ENCODE data around the gene KIRREL1.

Gene KIRREL1

GRCh38 chr1:158045639-158046038 lies 52.2 kb downstream of the KIRREL1 start:
- Histone ChIP-seq H3F3A (ENCODE audit: insufficient read depth, low read length) (no peaks in the 10 kb centered on the region), H3K9ac (ENCODE audit: low read length) (no peak overlapping the region), H2AFZ (ENCODE audit: low read length) (no peak overlapping the region), H3K27me3 (ENCODE audit: insufficient read depth, low read length) (0 out of 2 replicates have a peak, but pooled peaks cover 3% of the 10 kb centered on the region), H3K4me1 (ENCODE audit: insufficient read depth, low read length, severe bottlenecking) (no peaks in the 10 kb centered on the region), H3K79me2 (ENCODE audit: insufficient read depth, low read length) (no peaks in the 10 kb centered on the region), H3K4me3 (ENCODE audit: low read depth, low read length, poor library complexity, severe bottlenecking) (no peak overlapping the region), H3K4me2 (ENCODE audit: low read length) (no peak overlapping the region), H3K36me3 (ENCODE audit: insufficient read depth, low read length) (no peaks in the 10 kb centered on the region), H3K9me2 (ENCODE audit: low read depth, low read length) (no peaks in the 10 kb centered on the region), H3K27ac (ENCODE audit: low read depth, low read length, poor library complexity, severe bottlenecking) (no peak overlapping the region), H3K9me3 (ENCODE audit: low read length) (no peaks in the 10 kb centered on the region), H4K20me1 (ENCODE audit: insufficient read depth, low read length) (no peaks in the 10 kb centered on the region)
- no peak for TF ChIP-seq CTCF (IDR thresholded peaks at IDR 0.05; ENCODE audit: low read length)
- no peak for TF ChIP-seq EZH2 (IDR thresholded peaks at IDR 0.05; ENCODE audit: borderline replicate concordance, low read length)

GRCh38 chr1:158046715-158047510 lies 53.5 kb downstream of the KIRREL1 start:
- H4K20me1 ChIP-seq (ENCODE audit: insufficient read depth, low read length), result no peaks in the 10 kb centered on the region

GRCh38 chr1:158048371-158049067 lies 55.1 kb downstream of the KIRREL1 start:
- Histone ChIP-seq H3K4me3 (ENCODE audit: low read depth, low read length, poor library complexity, severe bottlenecking) (no peak overlapping the region), H3F3A (ENCODE audit: insufficient read depth, low read length) (no peaks in the 10 kb centered on the region)
- TF ChIP-seq CTCF (IDR thresholded peaks at IDR 0.05; ENCODE audit: low read length), result no peak
- no peak for TF ChIP-seq EZH2 (IDR thresholded peaks at IDR 0.05; ENCODE audit: borderline replicate concordance, low read length)

More at GRCh38 chr1:158046715-158047510, 53.5 kb downstream of the KIRREL1 start:
- TF ChIP-seq EZH2 (IDR thresholded peaks at IDR 0.05; ENCODE audit: borderline replicate concordance, low read length) (no peak), CTCF (IDR thresholded peaks at IDR 0.05; ENCODE audit: low read length) (no peak)
- Histone ChIP-seq H3K4me1 (ENCODE audit: insufficient read depth, low read length, severe bottlenecking) (no peaks in the 10 kb centered on the region), H3K27me3 (ENCODE audit: insufficient read depth, low read length) (0 out of 2 replicates have a peak, but pooled peaks cover 3% of the 10 kb centered on the region), H3K4me3 (ENCODE audit: low read depth, low read length, poor library complexity, severe bottlenecking) (no peak overlapping the region), H3K9ac (ENCODE audit: low read length) (no peak overlapping the region), H3K36me3 (ENCODE audit: insufficient read depth, low read length) (no peaks in the 10 kb centered on the region), H3K9me2 (ENCODE audit: low read depth, low read length) (no peaks in the 10 kb centered on the region), H3K27ac (ENCODE audit: low read depth, low read length, poor library complexity, severe bottlenecking) (no peak overlapping the region), H3K79me2 (ENCODE audit: insufficient read depth, low read length) (no peaks in the 10 kb centered on the region), H3K4me2 (ENCODE audit: low read length) (no peak overlapping the region), H3F3A (ENCODE audit: insufficient read depth, low read length) (no peaks in the 10 kb centered on the region), H3K9me3 (ENCODE audit: low read length) (no peaks in the 10 kb centered on the region), H2AFZ (ENCODE audit: low read length) (no peak overlapping the region)

More at GRCh38 chr1:158048371-158049067, 55.1 kb downstream of the KIRREL1 start:
- H4K20me1 ChIP-seq (ENCODE audit: insufficient read depth, low read length), result no peaks in the 10 kb centered on the region
- 0 out of 2 replicates have a peak, but pooled peaks cover 3% of the 10 kb centered on the region for H3K27me3 ChIP-seq (ENCODE audit: insufficient read depth, low read length)
- no peaks in the 10 kb centered on the region for H3K9me2 ChIP-seq (ENCODE audit: low read depth, low read length)
- no peaks in the 10 kb centered on the region for H3K79me2 ChIP-seq (ENCODE audit: insufficient read depth, low read length)
- H3K4me1 ChIP-seq (ENCODE audit: insufficient read depth, low read length, severe bottlenecking), result no peaks in the 10 kb centered on the region
- H3K9me3 ChIP-seq (ENCODE audit: low read length), result no peaks in the 10 kb centered on the region
- H3K9ac ChIP-seq (ENCODE audit: low read length), result no peak overlapping the region
- H2AFZ ChIP-seq (ENCODE audit: low read length), result no peak overlapping the region
- H3K4me2 ChIP-seq (ENCODE audit: low read length), result no peak overlapping the region
- no peaks in the 10 kb centered on the region for H3K36me3 ChIP-seq (ENCODE audit: insufficient read depth, low read length)
- H3K27ac ChIP-seq (ENCODE audit: low read depth, low read length, poor library complexity, severe bottlenecking), result no peak overlapping the region
